NCI-H1048 (cell line): Measurements from ENCODE around the gene TEAD1.

ENCODE experiments used
- DNase-seq: peaks from one replicate; lab custom pipeline; 2025; lab: John Stamatoyannopoulos, UW

TEAD1 gene

DNA sequence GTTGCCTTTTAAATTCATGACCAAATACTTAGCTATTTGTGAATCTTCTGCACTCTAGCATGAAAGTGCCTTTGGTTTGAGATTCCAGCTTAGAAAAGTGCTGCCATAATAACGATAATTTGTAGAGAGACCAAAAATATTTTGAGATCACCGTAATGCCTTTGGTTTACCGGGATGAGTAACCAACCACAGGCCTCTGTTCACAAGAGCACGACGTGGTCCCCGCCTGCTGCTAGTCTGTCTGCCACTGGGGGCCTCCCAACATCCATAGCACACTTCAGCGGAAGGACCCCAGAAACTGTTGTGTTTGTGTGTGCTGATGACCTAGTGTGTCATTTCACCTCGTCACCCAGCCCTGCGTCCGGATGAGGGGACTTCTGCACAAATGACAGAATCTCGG is 267.9 kb downstream of the TEAD1 start:
- DNase-seq, result no peak

DNA sequence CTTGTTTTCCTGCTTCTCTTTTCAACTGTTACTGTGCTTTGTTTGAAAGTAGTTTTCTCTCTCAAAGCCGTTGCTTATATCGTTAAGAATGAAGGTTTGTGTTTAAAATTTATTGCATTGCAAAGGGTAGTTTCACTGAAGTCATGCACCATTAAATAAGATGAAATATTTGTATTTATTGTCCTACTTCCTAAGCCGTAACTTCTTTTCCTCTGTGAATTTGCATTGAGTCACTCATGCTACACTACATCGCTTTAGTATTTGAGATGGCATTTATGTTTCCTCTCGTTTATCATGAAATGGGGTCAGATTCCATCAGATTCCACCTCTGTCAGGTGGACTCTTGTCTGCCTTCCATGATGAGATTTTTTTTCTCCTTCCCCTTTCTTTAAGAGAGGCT is 269.1 kb downstream of the TEAD1 start:
- no peak for DNase-seq

DNA sequence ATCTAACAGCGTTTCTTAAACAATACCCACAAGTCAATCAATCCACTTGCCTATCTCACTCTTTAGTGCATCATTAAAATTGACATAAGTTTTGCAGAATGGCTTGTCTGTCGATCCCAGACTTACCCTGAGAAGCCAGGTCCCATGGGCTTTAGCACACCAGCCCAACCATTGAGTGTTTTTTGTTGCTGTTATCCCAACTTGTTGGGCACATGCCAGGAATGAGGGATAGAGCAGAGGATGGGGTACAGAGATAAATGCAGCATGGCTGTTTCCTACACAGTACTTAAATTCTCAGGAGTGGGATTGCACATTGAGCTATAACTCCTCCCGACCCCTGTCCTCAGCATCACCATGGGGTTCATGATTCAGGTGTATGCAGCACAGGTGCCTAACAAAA is 270.7 kb downstream of the TEAD1 start:
- DNase-seq, result no peak

GRCh38 chr11:12949453-12949852 is 275.2 kb downstream of the TEAD1 start:
- DNase-seq, result no peak

GRCh38 chr11:12950670-12951069 is 276.4 kb downstream of the TEAD1 start:
- no peak for DNase-seq

DNA sequence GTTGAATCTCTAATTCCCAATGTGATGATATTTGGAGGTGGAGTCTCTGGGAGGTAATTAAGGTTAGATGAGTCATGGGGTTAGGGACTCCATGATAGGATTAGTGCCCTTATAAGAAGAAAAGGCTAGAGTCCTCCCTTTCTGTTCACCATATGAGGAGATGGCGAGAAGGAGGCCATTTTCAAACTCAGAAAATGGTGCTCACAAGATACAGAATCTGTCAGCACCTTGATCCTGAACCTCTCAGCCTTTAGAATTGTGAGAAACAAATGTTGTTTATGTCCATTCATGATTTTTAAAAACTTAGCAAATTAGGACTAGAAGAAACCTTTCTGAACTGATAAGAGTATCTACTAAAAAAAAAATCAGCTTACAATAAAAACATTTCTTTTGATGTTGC is 277.2 kb downstream of the TEAD1 start:
- DNase-seq, result no peak

- DNase-seq, result no peak
Measured at GRCh38 chr11:12952094-12952493, 277.9 kb downstream of the TEAD1 start.

DNA sequence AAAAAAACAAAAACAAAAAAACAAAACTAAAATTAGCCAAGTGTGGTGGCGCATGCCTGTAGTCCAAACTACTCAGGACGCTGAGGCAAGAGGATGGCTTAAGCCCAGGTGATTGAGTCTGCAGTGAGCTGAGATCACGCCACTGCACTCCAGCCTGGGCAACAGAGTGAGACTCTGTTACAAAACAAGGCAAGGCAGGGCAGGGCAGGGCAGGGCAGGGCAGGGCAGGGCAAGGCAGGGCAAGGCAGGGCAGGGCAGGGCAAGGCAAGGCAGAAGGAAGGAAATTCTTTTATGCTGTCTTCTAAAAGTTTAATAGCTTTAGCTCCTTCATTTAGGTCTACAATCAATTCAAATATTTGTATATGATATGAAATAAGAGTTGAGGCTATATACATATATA is 284.8 kb downstream of the TEAD1 start:
- no peak for DNase-seq

- DNase-seq, result no peak
Measured at GRCh38 chr11:12961615-12962014, 287.4 kb downstream of the TEAD1 start.

DNA sequence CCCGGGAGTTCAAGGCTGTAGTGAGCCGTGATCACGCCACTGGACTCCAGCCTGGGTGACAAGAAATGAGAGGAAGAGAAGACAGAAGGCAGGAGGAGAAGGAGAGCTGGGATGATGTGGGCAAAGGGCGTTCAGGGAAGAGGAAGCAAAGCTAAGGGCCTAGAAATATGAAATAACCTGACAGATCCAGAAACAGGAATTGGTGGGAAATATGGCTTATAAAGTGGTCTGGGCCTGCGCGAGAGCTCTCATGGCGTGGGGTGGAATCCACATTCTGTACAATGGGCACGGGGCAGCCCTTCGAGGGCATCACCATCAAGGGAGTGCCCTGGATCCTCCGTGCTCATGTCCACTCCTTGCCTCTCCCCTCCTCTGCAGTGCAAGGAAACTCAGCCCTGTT is 288.1 kb downstream of the TEAD1 start:
- DNase-seq, result no peak

- DNase-seq, result no peak
Measured at GRCh38 chr11:12963051-12963450, 288.8 kb downstream of the TEAD1 start.

DNA sequence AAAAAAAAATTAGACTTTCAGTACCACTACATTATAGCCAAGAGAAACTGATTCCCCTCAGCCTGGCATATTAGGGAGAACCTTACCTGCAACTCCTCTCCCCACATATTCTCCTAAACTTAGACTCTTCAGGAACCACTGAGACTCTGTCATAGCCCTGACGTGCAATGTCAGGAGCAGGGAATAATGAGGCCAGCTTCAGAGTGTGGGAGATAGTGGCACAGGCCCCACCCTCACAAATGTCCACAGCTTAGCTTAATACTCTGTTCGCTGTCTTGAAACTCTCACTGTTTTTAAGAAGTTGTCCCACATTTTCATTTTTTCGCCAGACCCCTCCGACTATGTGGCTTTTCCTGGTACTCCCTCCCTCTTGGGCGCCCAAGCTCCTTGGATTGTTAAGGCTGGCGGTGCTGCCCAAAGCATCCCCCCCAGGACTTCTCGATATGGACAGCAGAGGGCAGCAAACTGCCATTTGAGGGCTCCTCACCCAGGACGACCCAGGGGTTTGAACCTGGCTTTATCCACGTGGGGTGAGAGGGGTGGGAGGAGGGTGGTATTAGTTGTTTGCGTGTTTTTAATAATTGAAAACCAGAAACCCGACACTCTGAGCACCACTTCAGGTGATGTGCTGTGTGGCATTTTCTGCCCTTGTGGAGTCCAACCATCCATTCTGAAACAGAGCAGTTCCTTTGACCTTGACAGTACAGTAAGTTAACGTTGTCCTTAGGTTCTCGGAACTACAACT is 289.7 kb downstream of the TEAD1 start:
- DNase-seq, result peak; percentile 49

GRCh38 chr11:12964650-12965049 is 290.4 kb downstream of the TEAD1 start:
- no peak for DNase-seq

DNA sequence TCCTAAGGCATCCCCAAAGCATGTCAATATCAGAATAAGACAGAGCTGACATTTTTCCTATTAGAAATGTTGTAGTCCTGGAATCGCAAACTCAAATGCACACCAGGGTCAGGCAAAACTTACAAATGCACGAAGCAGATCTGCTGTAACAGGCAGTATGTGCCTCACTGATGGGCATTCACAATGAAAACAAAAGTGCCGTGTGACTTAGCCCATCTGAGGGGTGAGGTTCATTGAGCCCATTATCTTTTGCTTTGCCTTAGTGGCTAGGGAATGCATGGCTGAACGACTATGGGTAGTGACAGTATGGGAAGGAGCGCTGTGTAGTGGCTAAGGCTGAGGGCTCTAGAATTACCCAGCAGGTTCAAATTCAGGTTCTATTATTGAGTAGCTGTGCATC is 291.8 kb downstream of the TEAD1 start:
- DNase-seq, result no peak

DNA sequence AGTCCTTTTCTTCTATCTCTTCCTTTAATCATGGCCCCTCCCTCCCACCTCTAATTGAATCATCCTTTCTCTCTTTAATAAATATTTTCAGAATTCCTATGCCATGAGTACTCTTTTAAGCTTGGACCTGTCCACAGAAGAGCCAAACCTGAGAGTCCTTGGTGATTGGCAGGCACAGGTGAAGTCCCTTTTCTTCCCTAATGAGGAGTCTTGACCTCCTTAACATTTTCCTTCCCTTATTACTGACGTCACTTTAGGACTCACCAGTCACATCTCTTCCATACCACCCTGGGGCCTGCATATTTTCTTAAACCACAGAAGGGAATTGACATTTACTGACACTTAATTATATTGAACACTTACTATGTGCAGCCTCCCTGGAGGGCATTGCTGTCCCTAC is 293.9 kb downstream of the TEAD1 start:
- DNase-seq, result no peak

DNA sequence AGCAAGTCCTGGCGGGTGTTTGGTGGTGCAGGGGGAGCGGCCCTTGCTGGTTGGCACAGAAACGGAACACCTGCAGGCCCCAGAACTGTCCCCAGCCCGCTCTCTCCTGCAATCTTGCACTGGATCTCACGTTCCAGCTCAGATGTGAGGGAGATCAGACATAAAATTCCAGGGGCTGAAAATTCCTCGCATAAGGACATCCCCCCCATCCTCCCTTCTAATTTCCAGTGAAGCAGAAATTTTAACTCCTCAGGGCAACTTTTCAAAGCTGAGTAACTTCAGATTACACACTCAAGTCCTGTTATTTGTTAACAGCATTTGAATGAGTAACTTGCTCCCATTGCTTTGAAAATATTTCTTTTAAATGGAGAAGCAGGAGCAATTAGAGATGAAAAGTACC is 294.6 kb downstream of the TEAD1 start:
- no peak for DNase-seq

DNA sequence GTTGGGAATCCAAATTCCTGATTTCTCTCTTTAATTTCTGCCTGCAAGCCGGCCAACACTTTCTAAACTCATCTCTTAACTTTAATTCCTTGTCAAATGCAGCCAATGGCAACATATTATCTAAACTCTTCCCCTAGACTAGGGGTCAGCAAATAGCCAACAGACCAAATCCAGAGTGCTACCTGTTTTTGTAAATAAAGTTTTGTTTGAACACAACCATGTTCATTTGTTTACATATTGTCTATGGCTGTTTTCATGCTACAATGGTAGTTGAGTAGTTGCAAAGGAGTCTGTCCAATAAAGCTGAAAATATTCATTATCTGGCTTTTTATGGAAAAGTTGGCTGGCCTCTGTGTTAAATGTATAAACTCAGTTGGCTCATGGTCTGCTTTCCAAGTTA is 297.7 kb downstream of the TEAD1 start:
- DNase-seq, result no peak

- no peak for DNase-seq
Measured at GRCh38 chr11:12973528-12974181, 299.4 kb downstream of the TEAD1 start.

DNA sequence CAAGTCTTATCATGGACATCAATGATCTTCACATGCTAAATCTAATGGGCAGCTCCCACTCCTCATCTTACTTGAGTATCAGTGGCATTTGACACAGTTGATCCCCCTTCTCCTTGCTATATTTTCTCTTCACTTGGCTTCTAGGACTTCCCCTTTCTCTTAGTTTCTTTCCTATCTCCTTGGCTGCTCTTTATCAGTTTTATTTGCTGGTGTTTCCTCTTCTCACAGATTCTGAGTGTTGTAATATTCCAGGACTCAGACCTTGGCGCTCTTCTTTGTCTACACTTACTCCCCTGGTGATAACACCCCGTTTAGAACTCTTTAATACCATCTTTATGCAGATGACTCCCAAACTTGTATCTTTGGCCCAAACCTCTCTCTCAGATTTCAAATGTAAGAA is 301.0 kb downstream of the TEAD1 start:
- no peak for DNase-seq

- DNase-seq, result no peak
Measured at GRCh38 chr11:12979928-12980689, 305.9 kb downstream of the TEAD1 start.

GRCh38 chr11:12981676-12982522 is 307.7 kb downstream of the TEAD1 start:
- DNase-seq, result no peak

DNA sequence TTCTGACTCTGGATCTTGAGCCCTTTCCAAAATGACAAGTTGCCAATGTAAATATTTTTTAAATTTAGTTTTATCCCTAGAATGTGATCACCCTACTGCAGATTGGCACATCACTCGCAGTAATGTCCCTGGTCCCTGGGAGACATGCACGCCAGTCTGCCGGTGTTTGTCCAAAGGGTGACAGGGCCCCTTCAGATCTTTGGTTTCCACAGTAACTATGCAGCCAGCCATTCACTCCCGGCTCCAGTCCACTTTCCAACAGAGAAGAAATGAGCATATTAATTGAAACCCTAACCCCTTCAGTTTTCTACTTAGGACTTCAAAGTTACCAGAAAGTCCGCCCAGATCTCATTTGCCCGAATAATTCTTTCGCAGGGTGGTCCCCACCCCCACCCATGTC is 309.1 kb downstream of the TEAD1 start:
- no peak for DNase-seq
